ENCODE measurements around the gene ZNF354C. TPM values are rescaled to one million over a fixed set of nuclear protein-coding genes. Genes with fewer than 3 reads are reported as not detected.

ZNF354C gene
- total and polyA plus RNA-seq, 2 of the 8 experiments (the other 6 are each of a cell fraction or from before 2014, with no cell fraction given) = 0.85 to 2.3 TPM

DNA sequence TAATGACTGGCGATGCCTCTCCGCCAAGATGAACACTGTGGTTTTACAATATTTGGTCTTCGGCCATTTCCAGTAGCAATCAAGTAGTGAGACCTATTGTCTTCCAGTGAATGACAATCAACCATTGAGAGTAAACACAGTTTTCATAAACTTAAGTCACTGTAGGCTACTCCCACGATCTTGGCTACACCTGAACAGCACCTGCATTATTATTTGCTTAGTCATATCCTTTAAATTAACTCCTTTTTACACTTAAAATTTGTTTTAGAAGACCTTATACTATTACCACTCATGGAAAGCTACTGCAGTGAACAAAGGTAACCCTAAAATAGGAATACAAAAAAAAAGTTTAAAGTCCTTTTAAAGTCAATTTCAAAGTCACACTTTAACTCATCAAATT is 58.2 kb downstream of the ZNF354C start (continued):
- TF ChIP-seq, protein P1, sequence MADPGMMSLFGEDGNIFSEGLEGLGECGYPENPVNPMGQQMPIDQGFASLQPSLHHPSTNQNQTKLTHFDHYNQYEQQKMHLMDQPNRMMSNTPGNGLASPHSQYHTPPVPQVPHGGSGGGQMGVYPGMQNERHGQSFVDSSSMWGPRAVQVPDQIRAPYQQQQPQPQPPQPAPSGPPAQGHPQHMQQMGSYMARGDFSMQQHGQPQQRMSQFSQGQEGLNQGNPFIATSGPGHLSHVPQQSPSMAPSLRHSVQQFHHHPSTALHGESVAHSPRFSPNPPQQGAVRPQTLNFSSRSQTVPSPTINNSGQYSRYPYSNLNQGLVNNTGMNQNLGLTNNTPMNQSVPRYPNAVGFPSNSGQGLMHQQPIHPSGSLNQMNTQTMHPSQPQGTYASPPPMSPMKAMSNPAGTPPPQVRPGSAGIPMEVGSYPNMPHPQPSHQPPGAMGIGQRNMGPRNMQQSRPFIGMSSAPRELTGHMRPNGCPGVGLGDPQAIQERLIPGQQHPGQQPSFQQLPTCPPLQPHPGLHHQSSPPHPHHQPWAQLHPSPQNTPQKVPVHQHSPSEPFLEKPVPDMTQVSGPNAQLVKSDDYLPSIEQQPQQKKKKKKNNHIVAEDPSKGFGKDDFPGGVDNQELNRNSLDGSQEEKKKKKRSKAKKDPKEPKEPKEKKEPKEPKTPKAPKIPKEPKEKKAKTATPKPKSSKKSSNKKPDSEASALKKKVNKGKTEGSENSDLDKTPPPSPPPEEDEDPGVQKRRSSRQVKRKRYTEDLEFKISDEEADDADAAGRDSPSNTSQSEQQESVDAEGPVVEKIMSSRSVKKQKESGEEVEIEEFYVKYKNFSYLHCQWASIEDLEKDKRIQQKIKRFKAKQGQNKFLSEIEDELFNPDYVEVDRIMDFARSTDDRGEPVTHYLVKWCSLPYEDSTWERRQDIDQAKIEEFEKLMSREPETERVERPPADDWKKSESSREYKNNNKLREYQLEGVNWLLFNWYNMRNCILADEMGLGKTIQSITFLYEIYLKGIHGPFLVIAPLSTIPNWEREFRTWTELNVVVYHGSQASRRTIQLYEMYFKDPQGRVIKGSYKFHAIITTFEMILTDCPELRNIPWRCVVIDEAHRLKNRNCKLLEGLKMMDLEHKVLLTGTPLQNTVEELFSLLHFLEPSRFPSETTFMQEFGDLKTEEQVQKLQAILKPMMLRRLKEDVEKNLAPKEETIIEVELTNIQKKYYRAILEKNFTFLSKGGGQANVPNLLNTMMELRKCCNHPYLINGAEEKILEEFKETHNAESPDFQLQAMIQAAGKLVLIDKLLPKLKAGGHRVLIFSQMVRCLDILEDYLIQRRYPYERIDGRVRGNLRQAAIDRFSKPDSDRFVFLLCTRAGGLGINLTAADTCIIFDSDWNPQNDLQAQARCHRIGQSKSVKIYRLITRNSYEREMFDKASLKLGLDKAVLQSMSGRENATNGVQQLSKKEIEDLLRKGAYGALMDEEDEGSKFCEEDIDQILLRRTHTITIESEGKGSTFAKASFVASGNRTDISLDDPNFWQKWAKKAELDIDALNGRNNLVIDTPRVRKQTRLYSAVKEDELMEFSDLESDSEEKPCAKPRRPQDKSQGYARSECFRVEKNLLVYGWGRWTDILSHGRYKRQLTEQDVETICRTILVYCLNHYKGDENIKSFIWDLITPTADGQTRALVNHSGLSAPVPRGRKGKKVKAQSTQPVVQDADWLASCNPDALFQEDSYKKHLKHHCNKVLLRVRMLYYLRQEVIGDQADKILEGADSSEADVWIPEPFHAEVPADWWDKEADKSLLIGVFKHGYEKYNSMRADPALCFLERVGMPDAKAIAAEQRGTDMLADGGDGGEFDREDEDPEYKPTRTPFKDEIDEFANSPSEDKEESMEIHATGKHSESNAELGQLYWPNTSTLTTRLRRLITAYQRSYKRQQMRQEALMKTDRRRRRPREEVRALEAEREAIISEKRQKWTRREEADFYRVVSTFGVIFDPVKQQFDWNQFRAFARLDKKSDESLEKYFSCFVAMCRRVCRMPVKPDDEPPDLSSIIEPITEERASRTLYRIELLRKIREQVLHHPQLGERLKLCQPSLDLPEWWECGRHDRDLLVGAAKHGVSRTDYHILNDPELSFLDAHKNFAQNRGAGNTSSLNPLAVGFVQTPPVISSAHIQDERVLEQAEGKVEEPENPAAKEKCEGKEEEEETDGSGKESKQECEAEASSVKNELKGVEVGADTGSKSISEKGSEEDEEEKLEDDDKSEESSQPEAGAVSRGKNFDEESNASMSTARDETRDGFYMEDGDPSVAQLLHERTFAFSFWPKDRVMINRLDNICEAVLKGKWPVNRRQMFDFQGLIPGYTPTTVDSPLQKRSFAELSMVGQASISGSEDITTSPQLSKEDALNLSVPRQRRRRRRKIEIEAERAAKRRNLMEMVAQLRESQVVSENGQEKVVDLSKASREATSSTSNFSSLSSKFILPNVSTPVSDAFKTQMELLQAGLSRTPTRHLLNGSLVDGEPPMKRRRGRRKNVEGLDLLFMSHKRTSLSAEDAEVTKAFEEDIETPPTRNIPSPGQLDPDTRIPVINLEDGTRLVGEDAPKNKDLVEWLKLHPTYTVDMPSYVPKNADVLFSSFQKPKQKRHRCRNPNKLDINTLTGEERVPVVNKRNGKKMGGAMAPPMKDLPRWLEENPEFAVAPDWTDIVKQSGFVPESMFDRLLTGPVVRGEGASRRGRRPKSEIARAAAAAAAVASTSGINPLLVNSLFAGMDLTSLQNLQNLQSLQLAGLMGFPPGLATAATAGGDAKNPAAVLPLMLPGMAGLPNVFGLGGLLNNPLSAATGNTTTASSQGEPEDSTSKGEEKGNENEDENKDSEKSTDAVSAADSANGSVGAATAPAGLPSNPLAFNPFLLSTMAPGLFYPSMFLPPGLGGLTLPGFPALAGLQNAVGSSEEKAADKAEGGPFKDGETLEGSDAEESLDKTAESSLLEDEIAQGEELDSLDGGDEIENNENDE (IDR thresholded peaks at IDR 0.05; ENCODE audit: insufficient replicate concordance, low read length) = no peak
- TF ChIP-seq HDAC6 (IDR thresholded peaks at IDR 0.05; ENCODE audit: low read depth, low read length) (no peak), YY1 (IDR thresholded peaks at IDR 0.05; ENCODE audit: low read depth, low read length) (no peak), PHF8 (conservative IDR thresholded peaks at IDR 0.05; ENCODE audit: low read depth, low read length) (no peak), CREB1 (IDR thresholded peaks at IDR 0.05) (no peak), SIX5 (IDR thresholded peaks at IDR 0.05; ENCODE audit: low read depth, low read length) (no peak), SUZ12 (IDR thresholded peaks at IDR 0.05; ENCODE audit: low read length) (no peak), RAD21 (IDR thresholded peaks at IDR 0.05 in 1 of 2, conservative IDR thresholded peaks at IDR 0.05 in 1 of 2; ENCODE audit: low read depth in 2 of 2, low read length in 2 of 2) (no peak), POLR2AphosphoS5 (IDR thresholded peaks at IDR 0.05; ENCODE audit: low read depth, low read length) (no peak), EP300 (IDR thresholded peaks at IDR 0.05; ENCODE audit: borderline replicate concordance in 1 of 2, low read depth in 2 of 2, low read length in 2 of 2) (no peak)
